ENCODE results near the gene MAML3.

Gene MAML3

GRCh38 chr4:139854668-139855403 is 299.1 kb downstream of the MAML3 start:
- no peak for DNase-seq

- DNase-seq: no peak
Observed at GRCh38 chr4:139853309-139853708, 300.7 kb downstream of the MAML3 start.

- DNase-seq: no peak
Observed at GRCh38 chr4:139852612-139853269, 301.2 kb downstream of the MAML3 start.

- peak; percentile 91 for DNase-seq
Observed at GRCh38 chr4:139851639-139852038, 302.3 kb downstream of the MAML3 start.

- no peak for DNase-seq
Observed at GRCh38 chr4:139851133-139851532, 302.9 kb downstream of the MAML3 start.

GRCh38 chr4:139849219-139849618 is 304.8 kb downstream of the MAML3 start:
- peak; percentile 76 for DNase-seq

GRCh38 chr4:139848028-139848427 is 306.0 kb downstream of the MAML3 start:
- no peak for DNase-seq

GRCh38 chr4:139847602-139848001 is 306.4 kb downstream of the MAML3 start:
- no peak for DNase-seq

- DNase-seq: no peak
Observed at GRCh38 chr4:139846766-139847165, 307.2 kb downstream of the MAML3 start.

GRCh38 chr4:139845453-139846093 is 308.4 kb downstream of the MAML3 start:
- DNase-seq: no peak

- peak; percentile 64 for DNase-seq
Observed at GRCh38 chr4:139844459-139845036, 309.4 kb downstream of the MAML3 start.

- DNase-seq: no peak
Observed at GRCh38 chr4:139844057-139844456, 309.9 kb downstream of the MAML3 start.

GRCh38 chr4:139843641-139844040 is 310.3 kb downstream of the MAML3 start:
- DNase-seq: no peak

- peak; percentile 88 for DNase-seq
Observed at GRCh38 chr4:139841464-139842195, 312.4 kb downstream of the MAML3 start.

GRCh38 chr4:139840773-139841172 is 313.2 kb downstream of the MAML3 start:
- no peak for DNase-seq

GRCh38 chr4:139839403-139840031 is 314.5 kb downstream of the MAML3 start:
- no peak for DNase-seq

- DNase-seq: no peak
Observed at GRCh38 chr4:139838811-139839210, 315.2 kb downstream of the MAML3 start.

GRCh38 chr4:139834981-139835391 is 319.0 kb downstream of the MAML3 start:
- DNase-seq: no peak

GRCh38 chr4:139834226-139834662 is 319.7 kb downstream of the MAML3 start:
- no peak for DNase-seq

- no peak for DNase-seq
Observed at GRCh38 chr4:139833151-139833910, 320.7 kb downstream of the MAML3 start.

GRCh38 chr4:139828966-139829664 is 324.9 kb downstream of the MAML3 start:
- DNase-seq: no peak

All from NCI-H2029 treated with DMSO at 0.1 percent for 48 hours (cell line).